Uterus (tissue), 4 donors: ENCODE results near the gene CDK19. TPM values are rescaled to one million over a fixed set of nuclear protein-coding genes. Genes with fewer than 3 reads are reported as not detected.

ENCODE experiments used
- DNase-seq, 2 donors: peaks; one replicate each; pipeline ENCODE4 v3.0.0-alpha.2; 2019 to 2020
- H3K27ac ChIP-seq, 2 donors: fragments of 200-600 bp; sonication (generic); 1 replicate in 1 of 2; 2 replicates in 1 of 2; pipeline ENCODE4 v1.5.1; 2016 to 2018
- H3K27me3 ChIP-seq, 2 donors: fragments of 200-600 bp; sonication (generic); one replicate each; pipeline ENCODE4 v1.5.1; 2018 to 2019; ENCODE audit warnings: control low read depth in 1 of 2
- H3K36me3 ChIP-seq, 2 donors: fragments of 200-600 bp; sonication (generic); one replicate each; pipeline ENCODE4 v1.5.1; 2019; ENCODE audit warnings: control low read depth in 1 of 2
- H3K4me1 ChIP-seq, 2 donors: fragments of 200-600 bp; sonication (generic); one replicate each; pipeline ENCODE4 v1.5.1; 2018 to 2019; ENCODE audit warnings: control low read depth in 1 of 2
- H3K4me3 ChIP-seq, 2 donors: fragments of 200-600 bp; sonication (generic); 1 replicate in 1 of 2; 2 replicates in 1 of 2; pipeline ENCODE4 v1.5.1; 2018 to 2019; ENCODE audit warnings: mild to moderate bottlenecking in 1 of 2
- H3K9me3 ChIP-seq, 2 donors: fragments of 200-600 bp; sonication (generic); one replicate each; pipeline ENCODE4 v1.5.1; 2019; ENCODE audit warnings: control low read depth in 1 of 2
- POLR2A ChIP-seq, 2 donors: fragments of 450-650 bp; IDR thresholded peaks; one replicate each; pipeline ENCODE4 v1.6.1; 2016; ENCODE audit warnings: antibody characterized with exemption in 2 of 2, mild to moderate bottlenecking in 1 of 2, moderate library complexity in 1 of 2
- intact Hi-C: fragments of 100-400 bp; cut with DNase I; formaldehyde crosslinking; loops from one replicate; pipeline ENCODE4 v1.15.1; 2023; ENCODE audit warnings: low total_unique reads
- total RNA-seq, 4 donors: library from RNA; depleted of rRNA in 3 of 4; stranded (reverse); fragments of >200 nt in 3 of 4; gene quantifications; one replicate each; pipeline versions ENCODE4 v1.1.0 to v1.2.4, GENCODE V29; 2014 to 2023
- TF ChIP-seq, protein P1 (sequence below), 4 experiments: fragments of 200-600 bp in 2 of 4; fragments of 450-650 bp in 2 of 4; sonication (generic) in 2 of 4; IDR thresholded peaks; one replicate each; pipeline ENCODE4 v1.5.1; 2016 to 2019; ENCODE audit warnings: antibody characterized with exemption in 4 of 4, mild to moderate bottlenecking in 2 of 4, moderate library complexity in 1 of 4
- donor health status: DM: yes; HTN: yes; CAD: no.

The CDK19 gene
- total RNA-seq, 4 donors from 2014 or later, result 1.0 to 34.3 (median 12.9) TPM

DNA sequence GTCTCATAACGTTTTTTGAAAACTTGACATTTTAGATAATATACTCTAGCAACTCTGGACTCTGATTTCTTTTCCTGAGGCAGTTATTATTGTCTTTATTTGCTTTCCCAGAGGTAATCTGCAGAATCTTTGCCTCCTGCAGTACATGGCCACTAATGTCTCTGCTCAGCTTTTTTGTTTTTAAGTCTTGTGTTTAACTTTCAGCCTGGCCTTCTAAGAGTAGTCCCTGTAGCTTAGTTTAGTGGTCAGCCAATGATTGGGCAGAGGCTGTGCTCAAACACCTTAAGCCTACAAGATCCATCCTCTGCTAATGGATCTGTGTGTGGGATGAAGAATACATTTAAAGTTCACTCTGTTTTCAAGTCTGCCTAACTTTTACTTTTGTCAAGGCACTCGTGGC is 241.7 kb downstream of the CDK19 start:
- Histone ChIP-seq H3K27me3 (no peaks in the 10 kb centered on the region), H3K36me3 (no peaks in the 10 kb centered on the region), H3K9me3 (no peaks in the 10 kb centered on the region), H3K4me1 (no peaks in the 10 kb centered on the region), H3K27ac (no peak overlapping the region), H3K4me3 (no peak overlapping the region)
- intact Hi-C loops, result no loop called here
- DNase-seq, result no peak
- no peak for TF ChIP-seq POLR2A (IDR thresholded peaks at IDR 0.05)
- TF ChIP-seq, protein P1, sequence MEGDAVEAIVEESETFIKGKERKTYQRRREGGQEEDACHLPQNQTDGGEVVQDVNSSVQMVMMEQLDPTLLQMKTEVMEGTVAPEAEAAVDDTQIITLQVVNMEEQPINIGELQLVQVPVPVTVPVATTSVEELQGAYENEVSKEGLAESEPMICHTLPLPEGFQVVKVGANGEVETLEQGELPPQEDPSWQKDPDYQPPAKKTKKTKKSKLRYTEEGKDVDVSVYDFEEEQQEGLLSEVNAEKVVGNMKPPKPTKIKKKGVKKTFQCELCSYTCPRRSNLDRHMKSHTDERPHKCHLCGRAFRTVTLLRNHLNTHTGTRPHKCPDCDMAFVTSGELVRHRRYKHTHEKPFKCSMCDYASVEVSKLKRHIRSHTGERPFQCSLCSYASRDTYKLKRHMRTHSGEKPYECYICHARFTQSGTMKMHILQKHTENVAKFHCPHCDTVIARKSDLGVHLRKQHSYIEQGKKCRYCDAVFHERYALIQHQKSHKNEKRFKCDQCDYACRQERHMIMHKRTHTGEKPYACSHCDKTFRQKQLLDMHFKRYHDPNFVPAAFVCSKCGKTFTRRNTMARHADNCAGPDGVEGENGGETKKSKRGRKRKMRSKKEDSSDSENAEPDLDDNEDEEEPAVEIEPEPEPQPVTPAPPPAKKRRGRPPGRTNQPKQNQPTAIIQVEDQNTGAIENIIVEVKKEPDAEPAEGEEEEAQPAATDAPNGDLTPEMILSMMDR (IDR thresholded peaks at IDR 0.05), result no peak

DNA sequence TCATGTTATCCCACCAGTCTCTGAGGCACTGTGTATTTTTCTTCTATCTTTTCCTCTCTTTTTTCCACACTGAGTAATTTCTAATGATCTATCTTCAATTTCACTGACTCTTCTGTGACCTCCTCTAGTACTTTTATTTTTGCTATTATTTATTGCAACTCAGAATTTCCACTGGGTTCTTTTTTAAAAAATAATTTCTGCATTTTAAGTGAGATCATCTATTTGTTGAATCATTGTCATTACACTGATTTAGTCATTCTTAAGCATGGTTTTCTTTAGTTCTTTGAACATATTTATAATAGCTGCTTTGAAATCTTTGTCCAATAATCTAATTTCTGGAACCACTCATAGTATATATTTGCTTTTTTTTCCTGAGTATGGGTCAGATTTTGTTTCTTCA is 242.1 kb downstream of the CDK19 start:
- Histone ChIP-seq H3K4me3 (no peak overlapping the region), H3K36me3 (no peaks in the 10 kb centered on the region), H3K27ac (no peak overlapping the region), H3K27me3 (no peaks in the 10 kb centered on the region), H3K9me3 (no peaks in the 10 kb centered on the region), H3K4me1 (no peaks in the 10 kb centered on the region)
- intact Hi-C loops, result no loop called here
- TF ChIP-seq, protein P1 (IDR thresholded peaks at IDR 0.05), result no peak
- TF ChIP-seq POLR2A (IDR thresholded peaks at IDR 0.05), result no peak
- DNase-seq, result no peak

DNA sequence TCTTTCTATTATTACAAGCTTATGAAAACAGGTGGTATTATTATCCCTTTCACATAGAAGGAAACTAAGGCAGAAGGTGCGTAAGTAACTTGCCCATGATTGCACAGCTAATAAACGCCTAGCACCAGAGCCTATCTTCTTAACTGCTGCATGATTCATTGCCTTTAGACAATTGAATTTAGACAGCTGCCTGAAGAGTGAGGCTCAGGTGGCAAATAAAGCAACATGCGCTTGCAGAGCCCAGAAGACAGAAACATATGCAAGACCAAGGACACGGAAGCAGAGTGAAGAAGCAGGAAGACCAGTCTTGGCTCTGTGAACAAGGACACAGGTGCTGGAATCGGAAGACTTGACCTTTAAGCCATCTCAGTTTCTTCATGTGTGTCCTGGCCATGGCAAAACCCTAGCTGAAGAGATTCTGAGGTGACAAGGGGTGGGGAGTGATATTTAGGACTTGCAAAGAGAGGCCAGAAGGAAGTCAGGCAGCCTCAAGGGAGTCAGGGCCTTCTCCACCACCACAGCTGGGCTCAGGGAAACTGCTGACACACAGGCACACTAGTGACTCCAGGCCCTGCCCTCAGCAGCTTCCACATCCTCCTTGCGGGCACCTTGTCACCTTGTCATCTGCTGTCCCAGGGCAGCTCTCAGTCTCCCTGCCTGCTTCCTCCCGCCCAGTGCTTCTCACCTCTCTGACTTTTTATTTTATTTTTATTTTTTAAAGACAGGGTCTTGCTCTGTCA is 247.1 kb downstream of the CDK19 start:
- no peak for TF ChIP-seq POLR2A (IDR thresholded peaks at IDR 0.05)
- TF ChIP-seq, protein P1 (IDR thresholded peaks at IDR 0.05), result no peak

DNA sequence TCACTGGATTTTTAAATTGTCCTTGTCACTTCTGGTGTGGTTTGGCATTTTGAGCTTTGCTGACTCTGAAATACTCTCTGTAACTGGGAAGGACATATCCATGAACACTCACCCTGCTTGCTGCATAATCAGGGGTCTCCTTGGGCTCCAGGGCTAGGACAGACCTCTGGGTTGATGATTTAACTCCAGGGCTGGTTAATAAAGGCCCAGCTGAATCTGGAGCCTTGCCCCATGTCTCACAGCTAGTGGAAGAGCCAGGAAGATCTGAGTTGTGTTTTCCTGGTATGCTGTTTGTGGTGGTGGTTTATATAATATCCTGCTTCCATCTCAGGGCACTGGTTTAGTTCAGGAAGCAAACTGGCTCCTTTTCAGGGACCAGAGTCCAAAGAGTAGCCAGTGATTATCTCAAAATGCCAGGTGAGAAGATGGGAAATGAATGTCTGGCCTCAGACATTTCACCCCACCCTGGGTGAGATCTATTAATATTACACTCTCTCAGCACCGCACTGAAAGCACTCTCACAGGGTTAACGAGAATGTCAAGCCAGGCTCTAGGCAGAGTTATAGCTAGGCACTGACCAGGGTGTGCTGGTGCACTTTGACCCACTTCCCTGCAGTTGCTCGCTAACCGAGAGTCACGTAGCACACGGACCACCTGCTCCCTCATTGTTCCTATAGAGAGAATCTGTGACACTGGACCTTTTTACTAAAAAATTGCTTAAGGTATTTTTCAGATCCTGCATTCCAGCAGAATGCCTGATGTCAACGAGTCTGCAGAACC is 248.7 kb downstream of the CDK19 start:
- intact Hi-C loops, result no loop called here
- no peak overlapping the region for H3K27ac ChIP-seq
- no peak overlapping the region for H3K4me3 ChIP-seq
- DNase-seq, result no peak
- H3K4me1 ChIP-seq, result no peaks in the 10 kb centered on the region
- H3K36me3 ChIP-seq, result no peaks in the 10 kb centered on the region
- H3K9me3 ChIP-seq, result no peaks in the 10 kb centered on the region
- no peaks in the 10 kb centered on the region for H3K27me3 ChIP-seq
- no peak for TF ChIP-seq POLR2A (IDR thresholded peaks at IDR 0.05)
- TF ChIP-seq, protein P1 (IDR thresholded peaks at IDR 0.05), result no peak

More for the DNA sequence above, 247.1 kb downstream of the CDK19 start:
- H3K4me3 ChIP-seq, result no peak overlapping the region
- DNase-seq, result no peak
- no peaks in the 10 kb centered on the region for H3K27me3 ChIP-seq
- H3K4me1 ChIP-seq, result no peaks in the 10 kb centered on the region
- intact Hi-C loops, result no loop called here
- no peaks in the 10 kb centered on the region for H3K9me3 ChIP-seq
- no peaks in the 10 kb centered on the region for H3K36me3 ChIP-seq
- H3K27ac ChIP-seq, result no peak overlapping the region
